ENCODE results near the gene MMEL1. TPM values are rescaled to one million over a fixed set of nuclear protein-coding genes. Genes with fewer than 3 reads are reported as not detected.

The MMEL1 gene
- total and polyA plus RNA-seq, 2 experiments from 2014 or later: 0.57 to 0.90 TPM

- peak; percentile 18 for ATAC-seq
- DNase-seq (ENCODE audit: low spot score): peak; percentile 72
- Histone ChIP-seq H3K27me3 (ENCODE audit: insufficient read depth) (no peaks in the 10 kb centered on the region), H3F3A (replicated peaks; ENCODE audit: low read depth) (no peaks in the 10 kb centered on the region), H3K4me2 (peak overlapping the region; percentile 98), H3K4me1 (ENCODE audit: insufficient read depth) (peaks cover 13% of the 10 kb centered on the region), H2AFZ (no peak overlapping the region), H3K79me2 (replicated peaks; ENCODE audit: insufficient read depth) (no peaks in the 10 kb centered on the region), H3K4me3 (peak overlapping the region; percentile 88), H3K36me3 (ENCODE audit: insufficient read depth) (no peaks in the 10 kb centered on the region), H3K27ac (ENCODE audit: low read depth) (peak overlapping the region; percentile 88), H4K20me1 (replicated peaks; ENCODE audit: insufficient read depth) (no peaks in the 10 kb centered on the region), H3K9me2 (ENCODE audit: insufficient read depth) (no peaks in the 10 kb centered on the region)
- H3K4me3 Mint-ChIP-seq: peak overlapping the region; percentile 83
- TF ChIP-seq EZH2 (IDR thresholded peaks at IDR 0.05; ENCODE audit: low read depth, unreplicated experiment): no peak
- no peak for TF ChIP-seq ZNF462 (CRISPR knock-in tag; IDR thresholded peaks at IDR 0.05)
- TF ChIP-seq ZNF114 (CRISPR knock-in tag; IDR thresholded peaks at IDR 0.05): no peak
- no peak for TF ChIP-seq CTCF (conservative IDR thresholded peaks at IDR 0.05; ENCODE audit: low read depth in 2 of 2)
- TF ChIP-seq STAT1 (IDR thresholded peaks at IDR 0.05; ENCODE audit: unreplicated experiment): no peak
- peak; percentile 65 for TF ChIP-seq POLR2AphosphoS5 (IDR thresholded peaks at IDR 0.05; ENCODE audit: low read depth)
- no peak for TF ChIP-seq ZNF331 (CRISPR knock-in tag; IDR thresholded peaks at IDR 0.05; ENCODE audit: low read depth)
- peak; percentile 67 for TF ChIP-seq CREB1 (CRISPR knock-in tag; IDR thresholded peaks at IDR 0.05; ENCODE audit: low read depth)
- TF ChIP-seq EZH2phosphoT487 (IDR thresholded peaks at IDR 0.05; ENCODE audit: unreplicated experiment): no peak
- TF ChIP-seq REST (IDR thresholded peaks at IDR 0.05; ENCODE audit: unreplicated experiment): no peak
- no peak for TF ChIP-seq JUNB (IDR thresholded peaks at IDR 0.05; ENCODE audit: unreplicated experiment)
- TF ChIP-seq ETS1 (IDR thresholded peaks at IDR 0.05): no peak
- no peak for TF ChIP-seq NANOG (IDR thresholded peaks at IDR 0.05; ENCODE audit: borderline replicate concordance)
- H3K9me3 Mint-ChIP-seq: no peaks in the 10 kb centered on the region; the same call in 2 of the 3 replicates
- peaks cover 24% of the 10 kb centered on the region for H3K4me1 Mint-ChIP-seq
- H3K36me3 Mint-ChIP-seq (ENCODE audit: low read depth): peaks cover 10% of the 10 kb centered on the region; the same call in 2 of the 3 replicates
- H3K27ac Mint-ChIP-seq: no peak overlapping the region; the same call in 1 of the 2 replicates
- peaks cover 8% of the 10 kb centered on the region for H3K27me3 Mint-ChIP-seq (ENCODE audit: insufficient read depth, low read depth, poor library complexity)
These were observed 47.3 kb downstream of the MMEL1 start for GRCh38 chr1:2585318-2586092.

Measured in GM23338 (cell line).